Epidermal melanocyte (primary cell): Measurements from ENCODE around the gene BSPH1.
"Not testable (repeated sequence)": the region's sequence is repeated elsewhere in the genome, so short reads cannot be mapped to it uniquely, and the experiment has no call there.

Experiments used
- DNase-seq: peaks from one replicate; pipeline ENCODE4 v3.0.0; 2011; ENCODE audit warnings: low spot score; ENCODE audit not compliant: insufficient read length

Gene BSPH1, protein sequence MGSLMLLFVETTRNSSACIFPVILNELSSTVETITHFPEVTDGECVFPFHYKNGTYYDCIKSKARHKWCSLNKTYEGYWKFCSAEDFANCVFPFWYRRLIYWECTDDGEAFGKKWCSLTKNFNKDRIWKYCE

DNA sequence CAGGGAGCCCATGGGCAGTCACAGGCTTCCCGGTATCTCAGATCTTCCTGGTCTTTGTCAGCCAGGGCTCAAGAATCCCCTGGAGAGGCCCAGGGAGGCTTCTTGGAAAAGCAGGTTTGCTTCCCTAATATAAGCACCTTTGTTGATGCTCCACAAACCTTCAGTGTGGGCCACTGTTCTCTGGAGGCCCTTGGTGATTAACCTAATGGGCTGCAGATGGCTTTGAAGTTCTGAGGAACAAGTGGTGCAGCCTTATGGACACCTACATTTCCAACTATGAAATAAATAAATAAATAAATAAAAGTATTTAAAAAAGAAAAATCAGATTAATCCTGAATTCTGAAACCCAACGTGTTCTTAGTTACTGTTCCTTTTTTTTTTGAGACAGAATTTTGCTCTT is at the start of gene BSPH1:
BSPH1 (minus strand) TSS at position 101 of the 400 bp plus-strand sequence; CDS start at position 12, 89 bp downstream.
- DNase-seq, result no peak

DNA sequence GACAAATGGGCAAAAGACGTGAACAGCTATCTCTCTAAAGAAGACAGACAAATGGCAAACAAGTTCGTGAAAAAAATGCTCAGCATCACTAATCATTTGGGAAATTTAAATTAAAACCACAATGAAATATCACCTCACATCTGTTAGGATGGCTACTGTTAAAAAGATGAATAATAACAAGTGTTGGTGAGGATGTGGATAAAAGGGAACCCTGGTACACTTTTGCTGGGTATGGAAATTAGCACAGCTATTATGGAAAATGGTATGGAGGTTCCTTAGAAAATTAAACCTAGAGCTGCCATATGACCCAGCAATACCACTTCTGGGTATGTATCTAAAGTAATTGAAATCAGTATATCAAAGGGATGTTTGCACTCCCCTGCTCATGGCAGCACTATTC is 44.8 kb upstream of the BSPH1 start:
- no peak for DNase-seq

DNA sequence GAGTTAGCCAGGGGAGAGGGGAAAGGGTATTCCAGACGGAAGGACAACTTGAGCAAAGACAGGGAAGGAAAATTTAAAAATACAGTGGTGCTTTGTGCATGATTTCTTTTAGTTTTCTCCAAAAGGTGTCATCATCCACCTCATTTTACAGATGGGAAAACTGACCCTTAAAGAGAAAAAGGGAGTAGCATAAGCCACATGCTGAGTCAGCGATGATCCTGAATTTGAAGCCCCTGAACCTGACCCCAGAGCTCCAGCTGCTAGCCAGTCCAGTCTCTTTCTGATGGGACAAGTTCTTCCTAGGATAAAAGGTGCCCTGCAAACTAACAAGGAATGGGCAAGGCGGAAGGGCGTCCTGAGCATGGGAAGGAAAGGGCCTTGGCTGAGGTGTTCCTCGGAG is 41.6 kb upstream of the BSPH1 start:
- no peak for DNase-seq

DNA sequence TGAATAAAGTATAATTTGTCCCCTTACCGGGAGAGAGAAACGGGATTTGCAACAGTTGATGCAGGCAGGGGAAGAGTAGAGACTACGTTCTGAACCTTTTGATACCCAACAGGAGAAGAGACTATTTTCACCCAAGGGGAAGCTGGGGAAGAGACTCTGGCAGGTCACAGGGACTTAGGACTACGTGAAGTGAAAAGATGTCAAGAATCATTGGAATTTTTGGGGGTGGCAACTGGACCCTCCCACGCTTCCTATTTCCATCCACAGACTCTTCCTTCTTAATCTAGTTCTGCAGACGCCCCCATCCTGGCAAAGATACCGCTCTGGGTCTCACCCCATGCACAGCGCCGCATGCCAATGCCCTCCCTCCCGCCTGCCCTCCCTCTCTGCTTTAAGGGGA is 38.1 kb upstream of the BSPH1 start:
- DNase-seq, result no peak

DNA sequence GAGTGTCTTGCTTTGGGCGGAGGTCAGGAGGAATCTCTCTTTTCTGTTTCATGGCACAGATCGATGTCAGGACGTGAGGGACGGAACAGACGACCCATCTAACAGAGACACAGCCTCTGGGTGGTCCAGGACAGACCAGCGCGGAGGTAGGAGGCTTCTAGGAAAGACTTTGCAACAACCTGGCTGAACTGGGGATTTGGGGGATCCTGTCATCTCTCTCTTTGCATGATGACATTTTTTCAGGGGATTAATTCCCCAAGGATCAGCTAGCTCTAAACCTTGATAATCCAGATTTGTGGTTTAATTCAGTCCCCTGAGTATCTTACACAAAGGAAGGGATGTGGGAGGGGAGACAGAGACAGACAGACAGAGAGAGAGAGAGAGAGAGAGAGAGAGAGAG is 37.5 kb upstream of the BSPH1 start:
- DNase-seq, result no peak

DNA sequence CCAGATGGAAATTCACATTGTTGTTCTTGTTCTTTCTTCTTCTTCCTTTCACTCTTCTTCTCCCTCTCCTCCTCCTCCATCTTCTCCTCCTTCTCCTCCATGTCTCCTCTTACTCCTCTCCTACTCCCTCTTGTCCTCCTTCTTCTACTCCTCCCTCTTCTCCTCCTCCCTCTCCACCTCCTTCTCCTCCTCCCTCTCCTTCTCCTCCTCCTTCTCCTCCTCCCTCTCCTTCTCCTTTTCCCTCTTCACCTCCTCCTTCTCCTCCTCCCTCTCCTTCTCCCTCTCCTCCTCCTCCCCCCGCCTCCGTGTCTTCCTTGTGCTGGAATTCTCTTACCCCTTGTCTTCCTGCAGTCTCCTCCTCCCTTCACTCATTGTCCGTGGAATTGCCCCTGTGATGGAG is 33.5 kb upstream of the BSPH1 start:
- no peak for DNase-seq

DNA sequence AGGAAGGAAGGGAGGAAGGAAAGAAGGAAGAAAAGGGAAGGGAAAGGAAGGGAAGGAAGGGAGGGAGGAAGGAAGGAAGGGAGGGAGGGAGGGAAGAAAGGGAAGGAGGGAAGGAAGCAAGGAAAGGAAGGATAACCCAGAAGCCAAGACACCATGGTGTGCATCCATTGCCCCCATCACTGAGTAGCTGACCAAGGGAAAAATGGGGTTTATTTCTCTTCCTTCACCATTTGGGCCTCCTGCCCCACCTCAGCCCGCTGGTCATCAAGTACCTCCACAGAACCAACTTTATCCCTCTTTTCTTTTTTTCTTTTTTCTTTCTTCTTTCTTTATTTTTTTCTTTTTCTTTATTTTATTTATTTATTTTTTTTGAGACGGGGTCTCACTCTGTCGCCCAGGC is 31.5 kb upstream of the BSPH1 start:
- no peak for DNase-seq

DNA sequence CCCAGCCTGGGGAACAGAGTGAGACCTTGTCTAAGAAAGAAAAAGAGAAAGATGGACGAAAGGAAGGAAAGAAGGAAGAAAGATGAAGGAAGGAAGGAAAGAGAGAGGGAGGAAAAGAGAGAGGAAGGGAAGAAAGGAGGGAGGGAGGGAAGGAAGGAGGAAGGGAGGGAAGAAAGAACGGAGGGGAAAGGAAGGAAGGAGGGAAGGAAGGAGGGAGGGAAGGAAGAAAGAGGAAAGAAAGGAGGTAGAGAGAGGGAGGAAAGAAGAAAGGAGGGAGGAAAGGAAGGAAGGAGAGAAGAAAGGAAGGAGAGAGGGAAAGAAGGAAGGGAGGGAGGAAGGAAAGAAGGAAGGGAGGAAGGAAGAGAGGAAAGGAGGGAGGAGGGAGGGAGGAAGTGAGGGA is 31.0 kb upstream of the BSPH1 start:
- DNase-seq, result no peak

DNA sequence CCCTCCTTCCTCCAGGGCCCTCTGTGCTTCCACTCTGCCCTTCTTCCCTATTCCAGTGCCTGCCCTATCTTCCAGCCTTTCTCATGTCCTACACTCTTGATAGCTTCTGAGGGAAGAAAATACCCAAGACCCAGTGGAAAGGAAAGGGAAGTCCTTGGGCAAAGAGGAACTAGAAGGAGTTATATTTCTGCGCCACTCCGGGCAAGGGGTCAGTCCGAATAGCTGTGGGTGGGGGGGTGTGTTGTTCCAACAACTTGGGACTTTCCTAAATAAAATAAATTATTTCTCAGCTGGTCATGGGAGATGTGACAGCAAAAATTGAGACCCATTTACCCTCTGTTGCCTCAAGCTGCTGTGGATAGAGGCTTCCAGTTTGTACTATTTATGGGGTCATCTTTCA is 28.7 kb upstream of the BSPH1 start:
- DNase-seq, result no peak

DNA sequence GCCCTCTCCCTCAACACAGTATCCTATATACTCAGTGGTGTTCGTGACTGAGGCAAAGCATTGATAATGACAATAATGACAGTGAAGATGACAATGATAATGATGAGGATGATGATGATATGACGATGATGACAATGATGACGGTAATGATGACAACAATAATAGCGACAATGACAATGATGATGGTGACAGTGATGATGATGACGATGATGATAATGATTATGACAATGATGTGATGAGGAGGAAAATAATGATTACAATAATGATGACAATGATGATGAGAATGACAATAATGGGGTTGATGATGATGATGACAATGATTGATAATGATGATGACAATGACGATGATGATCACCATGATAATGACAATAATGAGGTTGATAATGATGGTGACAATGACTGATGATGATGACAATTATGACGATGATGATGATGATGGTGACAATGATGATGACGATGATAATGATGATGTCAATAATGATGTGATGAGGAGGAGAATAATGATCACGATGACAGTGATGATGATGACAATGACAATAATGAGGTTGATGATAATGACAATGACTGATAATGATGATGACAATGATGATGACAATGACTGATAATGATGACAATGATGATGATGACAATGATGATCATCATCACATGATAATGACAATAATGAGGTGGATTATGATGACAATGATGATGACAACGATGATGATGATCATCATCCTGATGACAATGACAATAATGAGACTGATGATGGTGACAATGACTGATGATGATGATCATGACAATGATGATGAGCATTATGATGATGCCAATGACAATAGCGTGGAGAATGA is 19.2 kb upstream of the BSPH1 start:
- no peak for DNase-seq

DNA sequence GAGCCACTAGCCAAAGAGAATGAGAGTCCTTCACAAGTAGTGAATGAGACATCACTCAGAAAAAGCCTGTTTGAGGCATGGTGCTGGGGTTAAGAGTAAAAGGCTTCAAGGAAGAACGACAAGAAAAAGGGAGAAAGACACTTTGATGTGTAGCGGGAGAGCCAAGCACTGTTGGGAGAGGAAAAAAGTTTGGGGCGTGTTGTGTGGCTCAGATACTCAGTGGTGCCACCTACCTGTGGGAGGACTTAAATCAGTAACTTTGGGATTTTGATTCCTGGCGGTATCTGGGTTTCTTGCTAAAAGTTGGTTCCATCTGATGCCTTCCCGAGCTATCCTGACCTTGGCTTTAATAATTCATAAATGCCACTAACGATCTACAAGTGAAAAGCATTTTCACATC is 14.8 kb upstream of the BSPH1 start:
- DNase-seq, result no peak

DNA sequence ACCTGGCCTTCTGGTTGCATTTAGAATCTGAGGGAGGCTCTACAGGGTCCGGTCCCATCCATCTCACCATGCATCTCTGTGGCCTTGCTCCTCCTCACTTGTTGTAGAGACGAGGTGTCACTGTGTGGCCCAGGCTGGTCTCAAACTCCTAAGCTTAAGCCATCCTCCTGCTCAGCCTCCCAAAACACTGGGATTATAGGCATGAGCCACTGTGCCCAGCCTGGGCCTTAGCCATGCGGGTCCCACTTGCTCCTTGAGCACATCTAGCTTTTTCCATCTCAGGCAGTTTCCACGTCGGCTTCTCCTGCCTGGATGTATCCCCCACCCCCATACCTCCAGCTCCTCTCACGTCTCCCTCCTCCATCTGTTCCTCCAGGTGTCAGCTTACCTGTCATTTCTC is 12.3 kb upstream of the BSPH1 start:
- DNase-seq, result no peak

DNA sequence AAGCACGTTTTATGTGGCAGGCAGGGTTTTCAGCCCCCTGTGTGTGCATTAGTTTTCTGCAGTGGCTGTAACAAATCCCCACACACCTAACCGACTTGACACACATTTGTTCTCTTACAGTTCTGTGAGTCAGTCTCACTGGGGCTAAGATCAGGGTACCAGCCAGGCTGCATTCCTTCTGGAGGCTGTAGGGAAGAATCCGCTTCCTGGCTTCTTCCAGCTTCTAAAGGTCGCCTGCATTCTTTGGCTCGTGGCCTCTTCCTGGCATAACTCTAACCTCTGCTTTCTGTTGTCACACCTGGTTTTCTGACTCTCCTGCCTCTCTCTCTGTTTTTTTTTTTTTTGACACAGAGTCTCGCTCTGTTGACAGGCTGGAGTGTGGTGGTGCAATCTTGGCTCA is 8.9 kb upstream of the BSPH1 start:
- no peak for DNase-seq

DNA sequence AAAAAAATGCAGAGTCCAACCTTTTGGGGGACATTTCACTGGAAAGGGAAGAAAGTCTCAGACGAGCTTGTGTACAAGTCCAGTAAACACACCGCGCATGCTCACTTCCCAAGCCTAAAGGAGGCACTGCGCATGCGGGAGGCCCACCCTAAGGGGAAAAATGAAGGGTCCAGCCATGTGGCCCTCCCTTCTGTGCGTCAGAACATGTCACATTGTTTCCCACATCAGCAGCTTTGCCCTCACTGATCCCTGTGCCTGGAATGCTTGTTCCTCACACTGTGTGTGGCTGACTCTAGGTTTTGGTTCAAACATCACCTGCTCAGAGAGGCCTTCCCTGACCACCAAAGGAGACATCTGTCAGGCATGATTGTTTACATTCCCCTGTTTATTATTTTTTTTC is 6.8 kb upstream of the BSPH1 start:
- no peak for DNase-seq

DNA sequence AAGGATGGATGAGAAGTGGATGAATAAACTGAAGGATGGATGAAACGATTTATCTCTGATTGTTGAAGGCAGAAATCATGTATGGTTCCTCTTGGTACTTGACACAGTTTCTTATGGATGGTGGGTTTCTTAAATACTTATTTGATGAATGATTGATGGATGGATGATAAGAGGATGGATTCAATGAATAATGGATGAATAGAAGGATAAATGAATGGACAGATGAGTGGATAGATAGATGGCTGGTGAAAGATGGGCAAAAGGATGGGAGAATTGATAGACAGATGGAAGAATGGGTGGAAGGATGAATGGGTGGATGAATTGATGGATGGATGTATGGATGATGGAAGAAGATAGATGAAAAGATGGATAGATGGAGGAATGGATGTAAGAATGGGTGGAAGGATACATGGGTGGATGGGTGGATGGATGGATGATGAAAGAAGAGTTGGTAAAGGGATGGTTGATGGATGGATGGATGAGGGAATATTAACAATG is 4.3 kb upstream of the BSPH1 start:
- DNase-seq, result no peak

DNA sequence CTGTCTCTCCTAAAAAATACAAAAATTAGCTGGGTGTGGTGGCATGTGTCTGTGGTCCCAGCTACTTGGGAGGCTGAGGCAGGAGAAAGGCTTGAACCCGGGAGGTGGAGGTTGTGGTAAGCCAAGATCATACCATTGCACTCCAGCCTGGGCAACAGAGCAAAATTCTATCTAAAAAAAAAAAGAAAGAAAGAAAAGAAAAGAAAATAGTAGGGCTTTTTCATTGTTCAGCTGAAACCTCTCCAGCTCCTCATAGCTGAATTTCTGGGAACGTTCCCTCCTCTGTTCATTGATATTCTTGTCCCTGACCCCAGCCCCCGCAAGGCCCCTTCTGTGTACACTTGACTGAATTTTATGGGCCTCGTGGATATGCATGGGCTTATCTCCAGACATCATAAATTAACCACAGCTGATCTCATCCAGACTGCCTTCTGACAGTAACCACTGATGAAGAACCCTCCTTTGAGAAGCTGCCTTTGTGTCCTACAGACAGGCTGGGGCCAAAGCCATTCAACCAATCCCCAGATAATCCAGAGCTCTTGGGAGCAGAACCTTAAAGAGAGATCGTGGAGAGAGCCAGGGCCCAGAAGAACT is 2.3 kb upstream of the BSPH1 start, which contains the start of gene ELSPBP1:
ELSPBP1 (plus strand) TSS at position 424 of the 594 bp plus-strand sequence. CDS start 14,036 bp downstream, outside the sequence.
- no peak for DNase-seq

DNA sequence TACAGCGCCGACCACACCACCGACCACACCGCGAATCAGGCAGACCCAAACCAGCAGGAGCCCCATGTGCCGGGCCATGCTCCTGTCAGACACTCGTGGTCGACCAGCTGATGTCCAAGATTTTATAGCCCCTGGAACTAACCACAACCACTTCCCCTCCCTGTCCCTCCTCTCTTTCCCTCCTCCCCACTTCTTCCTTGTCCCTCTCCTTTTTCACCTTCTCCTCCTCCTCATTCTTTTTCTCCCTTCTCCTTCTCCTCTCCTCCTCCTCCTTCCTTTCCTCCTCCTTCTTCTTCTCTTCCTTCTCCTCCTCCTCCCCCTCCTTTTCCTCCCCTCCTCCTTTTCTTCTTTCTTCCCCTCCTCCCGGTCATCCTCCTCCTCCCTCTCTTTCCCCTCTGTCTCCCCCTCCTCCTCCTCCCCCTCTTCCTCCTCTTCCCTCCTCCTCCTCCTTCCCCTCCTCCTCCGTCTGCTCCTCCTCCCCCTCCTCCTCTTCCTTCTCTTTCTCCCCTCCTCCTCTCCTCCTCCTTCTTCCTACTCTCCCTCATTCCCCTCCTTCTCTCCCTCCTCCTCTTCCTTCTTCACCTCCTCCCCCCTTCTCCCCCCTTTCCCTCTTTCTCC is 670 bp downstream of the BSPH1 start:
- DNase-seq, result no peak

DNA sequence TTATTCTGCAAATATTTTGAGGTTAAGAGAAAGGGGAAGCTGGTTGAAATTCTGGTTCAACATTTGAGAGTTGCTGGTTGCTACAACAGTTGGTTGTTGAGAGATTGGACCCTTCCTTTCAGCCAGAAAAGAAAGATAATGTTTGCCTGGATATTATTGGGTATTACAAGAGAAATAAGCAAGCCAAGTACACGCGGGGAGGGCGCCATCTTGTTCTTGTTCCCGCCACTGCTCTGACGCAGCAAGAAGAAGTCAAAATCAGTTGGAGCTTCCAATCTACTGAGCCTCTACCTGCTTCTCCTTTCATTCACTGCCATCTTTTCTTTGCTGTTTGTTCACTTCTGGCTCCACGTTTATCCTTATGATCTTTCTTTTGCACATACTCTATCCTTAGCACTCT is 18.4 kb downstream of the BSPH1 start:
- no peak for DNase-seq

DNA sequence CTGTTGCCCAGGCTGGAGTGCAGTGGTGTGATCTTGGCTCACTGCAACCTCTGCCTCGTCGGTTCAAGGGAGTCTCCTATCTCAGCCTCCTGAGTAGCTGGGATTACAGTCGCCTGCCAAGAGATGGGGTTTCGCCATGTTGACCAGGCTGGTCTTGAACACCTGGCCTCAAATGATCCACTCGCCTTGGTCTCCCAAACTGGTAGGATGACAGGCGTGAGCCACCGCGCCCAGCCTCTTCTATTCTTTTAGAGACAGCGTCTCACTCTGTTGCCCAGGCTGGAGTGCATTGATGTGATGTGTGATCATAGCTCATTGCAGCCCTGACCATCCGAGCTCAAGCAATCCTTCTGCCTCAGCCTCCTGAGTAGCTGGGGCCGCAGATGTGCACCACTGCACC is 36.0 kb downstream of the BSPH1 start:
- not testable (repeated sequence) for DNase-seq

DNA sequence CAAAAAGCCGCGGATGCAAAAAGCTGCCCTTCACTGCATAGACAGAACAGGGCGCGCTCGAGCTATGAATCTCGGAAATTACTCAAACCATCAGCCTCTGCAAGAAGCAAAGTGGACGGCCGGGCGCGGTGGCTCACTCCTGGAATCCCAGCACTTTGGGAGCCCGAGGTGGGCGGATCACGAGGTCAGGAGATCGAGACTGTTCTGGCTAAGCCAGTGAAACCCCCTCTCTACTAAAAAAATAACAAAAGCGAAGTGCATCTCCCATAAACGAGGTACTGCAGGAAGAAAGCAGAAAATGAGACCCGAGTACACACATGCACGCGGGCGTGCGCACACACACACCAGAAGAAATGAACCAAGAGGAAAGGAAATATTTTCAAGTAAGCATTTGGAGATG is 39.8 kb downstream of the BSPH1 start:
- DNase-seq, result not testable (repeated sequence)

DNA sequence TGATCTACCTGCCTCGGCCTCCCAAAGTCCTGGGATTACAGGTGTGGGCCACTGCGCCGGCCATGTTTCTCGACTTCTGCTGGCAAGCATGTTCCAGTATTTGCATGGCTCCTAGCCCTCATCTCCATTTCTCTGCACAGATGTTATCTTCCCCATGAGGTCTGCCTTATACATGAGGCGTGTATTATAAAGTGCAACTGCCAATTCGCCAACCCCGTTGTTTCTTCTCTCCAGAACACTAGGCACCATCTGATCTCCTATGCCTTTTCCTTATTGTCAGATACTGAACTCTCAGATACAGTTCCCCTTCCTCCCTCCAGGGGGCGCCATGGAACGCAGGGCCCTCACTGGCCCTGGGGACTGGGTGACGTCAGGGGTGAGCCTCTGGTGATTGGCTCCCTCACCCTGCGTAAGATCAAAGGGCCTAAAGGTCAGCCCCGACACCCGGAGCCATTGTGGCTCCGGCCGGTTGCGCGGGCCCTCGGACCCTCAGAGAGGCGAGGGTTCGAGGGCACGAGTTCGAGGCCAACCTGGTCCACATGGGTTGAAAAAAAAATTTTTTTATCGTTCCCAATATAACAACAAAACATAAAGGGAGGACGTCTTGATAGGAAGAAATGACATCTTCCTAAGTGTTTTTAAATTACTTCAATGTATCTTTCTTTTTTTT is 42.0 kb downstream of the BSPH1 start:
- not testable (repeated sequence) for DNase-seq

DNA sequence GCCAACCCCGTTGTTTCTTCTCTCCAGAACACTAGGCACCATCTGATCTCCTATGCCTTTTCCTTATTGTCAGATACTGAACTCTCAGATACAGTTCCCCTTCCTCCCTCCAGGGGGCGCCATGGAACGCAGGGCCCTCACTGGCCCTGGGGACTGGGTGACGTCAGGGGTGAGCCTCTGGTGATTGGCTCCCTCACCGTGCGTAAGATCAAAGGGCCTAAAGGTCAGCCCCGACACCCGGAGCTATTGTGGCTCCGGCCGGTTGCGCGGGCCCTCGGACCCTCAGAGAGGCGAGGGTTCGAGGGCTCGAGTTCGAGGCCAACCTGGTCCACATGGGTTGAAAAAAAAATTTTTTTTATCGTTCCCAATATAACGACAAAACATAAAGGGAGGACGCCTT is 63.4 kb downstream of the BSPH1 start:
- not testable (repeated sequence) for DNase-seq
